K562 (cell line): ENCODE measurements around the gene FASN. TPM values are rescaled to one million over a fixed set of nuclear protein-coding genes. Genes with fewer than 3 reads are reported as not detected.

Experiments used
- ATAC-seq: fragments of 200-7000 bp; cut with Tn5 transposase; 3 replicates; pipeline ENCODE4 v1.9.1; 2020; ENCODE audit warnings: moderate library complexity
- BruUV-seq: library from RNA; stranded (reverse); fragments of 400-500 nt; replicated peaks from 2 replicates; lab custom pipeline; 2021; lab: Mats Ljungman, UMichigan
- CTCF ChIA-PET: fragments of 300-600 bp; formaldehyde crosslinking; extraction: SDS; loops from one replicate; lab custom pipeline; 2021; ENCODE audit warnings: low intra/inter-chr PET ratio; lab: Yijun Ruan, JAX
- POLR2A ChIA-PET: fragments of 300-600, 350-650 bp; sonication (Branson Sonifier 250); formaldehyde crosslinking; extraction: SDS; loops from one replicate; lab custom pipeline; 2021; ENCODE audit warnings: antibody characterized with exemption, inconsistent platforms; lab: Yijun Ruan, JAX
- DNase-seq, 4 experiments: peaks; one replicate each; pipeline versions ENCODE4 v3.0.0 to v3.0.0-alpha.2; 2011 to 2018; ENCODE audit warnings: low spot score in 3 of 4, mixed read lengths in 3 of 4; ENCODE audit errors: extremely low read depth in 1 of 4
- FAIRE-seq: peaks from 2 replicates; lab custom pipeline; 2011; peaks lifted over from hg19 to GRCh38; lab: Jason Lieb, UNC
- H2AFZ ChIP-seq: 2 replicates; pipeline ENCODE4 v1.6.0; 2011; ENCODE audit warnings: low read depth, low read length, control low read depth, inconsistent platforms
- H3K27ac ChIP-seq: fragments of 200-600 bp; 3 replicates; pipeline ENCODE4 v1.8.0; 2011; ENCODE audit warnings: low read depth, mild to moderate bottlenecking, control low read depth, inconsistent platforms, low read length, moderate library complexity, mixed read lengths; ENCODE audit errors: extremely low read depth
- H3K27me3 ChIP-seq, 2 experiments: fragments of 300-600 bp in 1 of 2; 2 replicates in 1 of 2; 3 replicates in 1 of 2; pipeline versions ENCODE4 v1.6.0 to v1.8.0; 2011; ENCODE audit warnings: inconsistent platforms in 2 of 2, low read length in 2 of 2, mild to moderate bottlenecking in 1 of 2, mixed read lengths in 1 of 2, moderate library complexity in 1 of 2; ENCODE audit not compliant: control insufficient read depth in 2 of 2, insufficient read depth in 2 of 2
- H3K36me3 ChIP-seq: fragments of 300-600 bp; 3 replicates; pipeline ENCODE4 v1.8.0; 2011; ENCODE audit warnings: mild to moderate bottlenecking, low read length, inconsistent platforms; ENCODE audit not compliant: control insufficient read depth, insufficient read depth
- H3K4me1 ChIP-seq, 2 experiments: fragments of 200-600 bp in 1 of 2; replicated peaks in 1 of 2; 2 replicates in 1 of 2; 3 replicates in 1 of 2; pipeline versions ENCODE4 v1.5.1 to v1.8.0; 2011; ENCODE audit warnings: inconsistent platforms in 2 of 2, low read length in 2 of 2, mild to moderate bottlenecking in 1 of 2, mixed read lengths in 1 of 2, moderate library complexity in 1 of 2; ENCODE audit not compliant: control insufficient read depth in 2 of 2, insufficient read depth in 2 of 2
- H3K4me2 ChIP-seq: 2 replicates; pipeline ENCODE4 v1.6.1; 2011; ENCODE audit warnings: low read length, control low read depth, inconsistent platforms, mixed read lengths; ENCODE audit not compliant: insufficient read depth
- H3K4me3 ChIP-seq: fragments of 200-600 bp; sonication (generic), shearing (Covaris generic); 2 replicates; pipeline ENCODE4 v1.5.1; 2016; ENCODE audit warnings: control low read depth, inconsistent platforms
- H3K79me2 ChIP-seq: fragments of 200-600 bp; 3 replicates; pipeline ENCODE4 v1.8.0; 2011; ENCODE audit warnings: low read length, inconsistent platforms; ENCODE audit not compliant: control insufficient read depth, insufficient read depth
- H3K9ac ChIP-seq, 2 experiments: 2 replicates each; pipeline versions ENCODE4 v1.6.0 to v1.6.1; 2011; ENCODE audit warnings: low read depth in 2 of 2, low read length in 2 of 2, control low read depth in 1 of 2, inconsistent platforms in 1 of 2, mild to moderate bottlenecking in 1 of 2, mixed read lengths in 1 of 2; ENCODE audit not compliant: insufficient read depth in 1 of 2
- H3K9me1 ChIP-seq: one replicate; pipeline ENCODE4 v1.6.0; 2011; ENCODE audit warnings: inconsistent platforms, mild to moderate bottlenecking, low read length, moderate library complexity; ENCODE audit not compliant: control insufficient read depth, insufficient read depth
- H3K9me3 ChIP-seq: replicated peaks from 2 replicates; pipeline ENCODE4 v1.5.1; 2011; ENCODE audit warnings: low read depth, low read length, inconsistent platforms; ENCODE audit not compliant: control insufficient read depth, insufficient read depth
- H4K20me1 ChIP-seq: replicated peaks from 2 replicates; pipeline ENCODE4 v1.6.1; 2011; ENCODE audit warnings: low read length, inconsistent platforms, mixed read lengths; ENCODE audit not compliant: control insufficient read depth, insufficient read depth
- CHD7 ChIP-seq: fragments of 200-600 bp; sonication (generic); IDR thresholded peaks from one replicate; pipeline ENCODE4 v1.6.1; 2012; ENCODE audit warnings: mild to moderate bottlenecking, low read depth, low read length, inconsistent platforms
- ETV1 ChIP-seq: fragments of 450-650 bp; conservative IDR thresholded peaks from 2 replicates; pipeline ENCODE4 v1.6.1; 2016; ENCODE audit warnings: missing genetic modification characterization, control low read depth, low read depth, missing compliant biosample characterization
- FIP1L1 ChIP-seq: fragments of 200-400 bp; formaldehyde crosslinking; IDR thresholded peaks from 2 replicates; pipeline ENCODE4 v1.6.1; 2018; ENCODE audit warnings: mild to moderate bottlenecking, low read depth, low read length; ENCODE audit not compliant: poor library complexity, severe bottlenecking
- LEF1 ChIP-seq: fragments of 450-650 bp; IDR thresholded peaks from 2 replicates; pipeline ENCODE4 v1.6.1; 2016; ENCODE audit warnings: mild to moderate bottlenecking
- PHF8 ChIP-seq: fragments of 200-600 bp; sonication (generic); IDR thresholded peaks from 2 replicates; pipeline ENCODE4 v1.6.1; 2012; ENCODE audit warnings: mixed run types, mild to moderate bottlenecking, inconsistent platforms, low read length, moderate library complexity, borderline replicate concordance
- POLR2B ChIP-seq: fragments of 450-650 bp; IDR thresholded peaks from 2 replicates; pipeline ENCODE4 v1.6.1; 2018; ENCODE audit warnings: low read depth; ENCODE audit not compliant: partially characterized antibody
- RBFOX2 ChIP-seq: fragments of 200-400 bp; formaldehyde crosslinking; IDR thresholded peaks from 2 replicates; pipeline ENCODE4 v1.6.1; 2017; ENCODE audit warnings: low read depth, mild to moderate bottlenecking, low read length, moderate library complexity
- SP1 ChIP-seq: sonication (generic); formaldehyde crosslinking; IDR thresholded peaks from 2 replicates; pipeline ENCODE4 v1.8.1; 2022; ENCODE audit warnings: mild to moderate bottlenecking, missing genetic modification reagents
- SUPT5H ChIP-seq: fragments of 450-650 bp; IDR thresholded peaks from 2 replicates; pipeline ENCODE4 v1.6.1; 2016
- TAF15 ChIP-seq: fragments of 200-400 bp; formaldehyde crosslinking; IDR thresholded peaks from 2 replicates; pipeline ENCODE4 v1.6.1; 2017; ENCODE audit warnings: mild to moderate bottlenecking, low read depth, low read length, moderate library complexity
- TFAM ChIP-seq: fragments of 250-450 bp; sonication (Bioruptor Pico); conservative IDR thresholded peaks from 2 replicates; pipeline ENCODE4 v1.5.0; 2021; ENCODE audit warnings: mild to moderate bottlenecking, moderate library complexity
- WGBS: fragments of 100-300 bp; shearing (Covaris generic); methylation state at CpG from one replicate; pipeline ENCODE4 v1.1.6; 2016; ENCODE audit warnings: low coverage, mixed read lengths; ENCODE audit not compliant: insufficient coverage; ENCODE audit errors: missing lambda C conversion rate; 5-methylcytosine and 5-hydroxymethylcytosine counted together
- in situ Hi-C: fragments of 300-500 bp; cut with MboI; formaldehyde crosslinking; loops from 4 replicates; pipeline ENCODE4 v1.15.0; 2018; ENCODE audit warnings: inconsistent platforms, mixed read lengths
- intact Hi-C: fragments of 100-400 bp; cut with micrococcal nuclease; formaldehyde crosslinking; loops from 2 replicates; pipeline ENCODE4 v1.14.2; 2022
- polyA plus RNA-seq, 8 experiments: library from polyadenylated mRNA; depleted of rRNA in 4 of 8; stranded (reverse) in 5 of 8; unstranded in 3 of 8; fragments of >200 nt; fragmentation: Nextera tagmentation in 2 of 8; fragmentation: Illumina TruSeq in 1 of 8; extraction: Ambion mirVana in 2 of 8; extraction: Trizol in 1 of 8; gene quantifications; 2 replicates each; pipeline versions ENCODE4 v1.2.1 to v1.2.3, GENCODE V29; 2011 to 2014; ENCODE audit warnings: inconsistent platforms in 1 of 8, missing spikeins in 1 of 8
- total RNA-seq, 7 experiments: library from RNA; depleted of rRNA in 6 of 7; stranded (reverse); fragments of >200 nt in 6 of 7; fragmentation: Illumina TruSeq in 2 of 7; extraction: Trizol in 2 of 7; gene quantifications; 2 replicates each; pipeline versions ENCODE4 v1.2.1 to v1.2.3, GENCODE V29; 2011 to 2021; ENCODE audit warnings: low replicate concordance in 1 of 7

FASN gene
- total and polyA plus RNA-seq, 9 of the 15 experiments (the other 6 are each of a cell fraction or from before 2014, with no cell fraction given): 0.15 to 663 (median 49.9) TPM

GRCh38 chr17:82092995-82093751 lies 4.9 kb downstream of the FASN start:
- peaks cover 72% of the 10 kb centered on the region for H3K79me2 ChIP-seq
- CTCF ChIA-PET: interaction anchor here (0.7 kb wide), 1 partner anchor 60 kb away, joined by 3 read pairs; no protein-coding TSS in a partner anchor
- 98% methylated on average over 18 of the region's 40 CpGs for WGBS
- no peak overlapping the region for H3K4me3 ChIP-seq
- POLR2A ChIA-PET: interaction anchor here (0.9 kb wide), 1 partner anchor 28 kb away, joined by 4 read pairs; no protein-coding TSS in a partner anchor
- FAIRE-seq (no peak), ATAC-seq (no peak), DNase-seq (no peak)
- BruUV-seq: no TSS peak
- H3K27me3 ChIP-seq: no peaks in the 10 kb centered on the region
- H3K9me3 ChIP-seq: no peaks in the 10 kb centered on the region
- intact Hi-C loops (no loop called here), in situ Hi-C loops (no loop called here)
- H3K9me1 ChIP-seq: no peaks in the 10 kb centered on the region
- peaks cover 84% of the 10 kb centered on the region for H3K36me3 ChIP-seq
- no peak overlapping the region for H3K27ac ChIP-seq
- peaks cover 38% of the 10 kb centered on the region for H4K20me1 ChIP-seq
- peak overlapping the region in 1 of 2 experiments; percentile 70; a peak in 2 of 4 replicates for H3K9ac ChIP-seq
- no peak overlapping the region for H2AFZ ChIP-seq
- H3K4me1 ChIP-seq: peaks cover 14 to 75% of the 10 kb centered on the region in 2 experiments; a peak in 4 of 5 replicates
- H3K4me2 ChIP-seq: no peak overlapping the region
- TF ChIP-seq CHD7 (no peak), LEF1 (no peak), TAF15 (no peak), TFAM (CRISPR knock-in tag) (no peak), SP1 (CRISPR knock-in tag) (no peak), RBFOX2 (peak; percentile 75), FIP1L1 (peak; percentile 91), PHF8 (no peak), POLR2B (peak; percentile 49), SUPT5H (peak; percentile 50; the same call in 1 of the 2 replicates), ETV1 (tag) (no peak)
